Ishikawa (cell line): Measurements from ENCODE around the gene GAP43.

Experiments
- CEBPB ChIP-seq: IDR thresholded peaks from 2 replicates; pipeline ENCODE4 v1.6.1; 2012
- CREB1 ChIP-seq: IDR thresholded peaks from 2 replicates; pipeline ENCODE4 v1.6.1; 2012; ENCODE audit warnings: low read depth
- NFIC ChIP-seq: IDR thresholded peaks from 2 replicates; pipeline ENCODE4 v1.6.1; 2012
- REST ChIP-seq: IDR thresholded peaks from 2 replicates; pipeline ENCODE4 v1.6.1; 2012; ENCODE audit warnings: low read depth, mild to moderate bottlenecking

DNA sequence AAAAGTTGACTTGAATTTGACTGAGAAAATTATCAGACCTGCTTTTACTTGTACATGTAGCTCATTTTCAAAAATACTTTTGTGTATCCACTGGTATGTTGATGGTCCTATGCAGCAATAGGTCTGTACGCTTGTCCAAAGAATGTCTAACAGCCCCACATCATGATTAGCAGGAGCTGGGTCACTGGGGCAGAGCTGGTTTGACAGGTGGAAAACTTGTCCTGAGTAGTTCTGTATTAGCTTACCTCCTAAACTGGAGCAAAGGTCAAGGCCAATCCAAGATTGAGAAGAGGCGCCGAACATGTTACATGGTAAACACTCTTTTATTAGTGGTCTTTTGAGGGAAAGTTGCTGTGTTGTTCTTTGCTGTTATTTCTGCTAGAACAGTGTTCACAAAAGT is 50.6 kb downstream of the GAP43 start:
- no peak for TF ChIP-seq REST
- TF ChIP-seq CEBPB, result no peak
- TF ChIP-seq NFIC, result no peak
- TF ChIP-seq CREB1, result no peak
